GM19395 (cell line): Measurements from ENCODE around the gene GPRC5A.

ENCODE experiments used
- ATAC-seq: cut with Tn5 transposase; IDR thresholded peaks from one replicate; pipeline ENCODE4 v1.9.1; 2021; ENCODE audit warnings: mild to moderate bottlenecking, moderate library complexity; ENCODE audit not compliant: unreplicated experiment

The GPRC5A gene

DNA sequence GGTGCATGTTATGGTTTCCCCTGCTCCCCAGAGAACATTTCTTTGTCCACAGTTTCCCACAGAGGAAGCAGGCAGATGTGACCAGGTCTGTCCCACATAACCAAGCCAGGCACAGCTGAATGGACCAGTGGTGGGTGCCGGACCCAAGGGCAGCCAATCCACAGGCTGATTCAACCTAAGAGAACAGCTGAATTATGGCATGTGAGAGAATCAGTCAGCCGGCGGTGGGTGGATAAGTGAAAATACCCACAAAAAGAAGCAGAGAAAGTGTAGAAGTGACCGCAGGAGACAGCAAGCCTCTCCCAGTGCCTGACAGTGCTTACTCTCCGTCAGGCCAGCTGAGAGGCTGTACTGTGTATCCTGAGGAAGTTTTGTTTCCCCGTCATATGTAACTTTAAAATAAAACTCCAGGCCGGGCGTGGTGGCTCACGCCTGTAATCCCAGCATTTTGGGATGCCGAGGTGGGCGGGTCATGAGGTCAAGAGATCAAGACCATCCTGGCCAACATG lies 45.7 kb downstream of the GPRC5A start:
- ATAC-seq: no peak

DNA sequence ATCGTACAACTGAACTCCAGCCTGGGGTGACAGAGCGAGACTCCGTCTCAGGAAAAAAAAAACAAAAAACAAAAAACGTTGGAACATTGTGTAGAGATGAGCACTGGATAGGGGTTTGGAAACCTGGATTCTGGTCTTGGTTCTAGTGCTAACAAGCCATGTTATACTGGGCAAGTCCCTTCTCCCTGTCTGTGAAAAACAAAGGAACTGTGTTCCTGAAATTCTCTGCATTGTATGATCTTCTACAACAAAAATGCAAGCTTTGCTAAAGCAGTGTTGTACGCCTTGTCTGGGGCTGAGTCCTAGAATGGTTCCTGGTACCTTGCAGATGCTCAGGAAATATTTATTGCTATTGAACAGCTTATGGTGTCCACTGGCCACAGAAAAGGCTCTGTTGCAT lies 47.2 kb downstream of the GPRC5A start:
- ATAC-seq: no peak

DNA sequence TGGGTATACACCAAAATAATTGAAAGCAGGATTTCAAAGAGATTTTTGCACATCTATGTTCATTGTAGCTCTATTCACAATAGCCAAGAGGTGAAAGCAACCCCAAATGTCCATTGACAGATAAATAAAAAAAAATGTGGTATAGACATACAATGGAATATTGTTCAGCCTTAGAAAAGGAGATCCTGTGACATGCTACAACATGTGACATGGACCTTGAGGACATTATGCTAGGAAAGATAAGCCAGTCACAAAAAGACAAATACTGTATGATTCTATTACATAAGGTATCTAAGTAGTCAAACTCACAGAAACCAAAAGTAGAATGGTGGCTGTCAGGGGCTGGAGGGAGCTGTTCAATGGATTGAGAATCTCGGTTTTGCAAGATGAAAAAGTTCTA lies 48.5 kb downstream of the GPRC5A start:
- ATAC-seq: no peak

DNA sequence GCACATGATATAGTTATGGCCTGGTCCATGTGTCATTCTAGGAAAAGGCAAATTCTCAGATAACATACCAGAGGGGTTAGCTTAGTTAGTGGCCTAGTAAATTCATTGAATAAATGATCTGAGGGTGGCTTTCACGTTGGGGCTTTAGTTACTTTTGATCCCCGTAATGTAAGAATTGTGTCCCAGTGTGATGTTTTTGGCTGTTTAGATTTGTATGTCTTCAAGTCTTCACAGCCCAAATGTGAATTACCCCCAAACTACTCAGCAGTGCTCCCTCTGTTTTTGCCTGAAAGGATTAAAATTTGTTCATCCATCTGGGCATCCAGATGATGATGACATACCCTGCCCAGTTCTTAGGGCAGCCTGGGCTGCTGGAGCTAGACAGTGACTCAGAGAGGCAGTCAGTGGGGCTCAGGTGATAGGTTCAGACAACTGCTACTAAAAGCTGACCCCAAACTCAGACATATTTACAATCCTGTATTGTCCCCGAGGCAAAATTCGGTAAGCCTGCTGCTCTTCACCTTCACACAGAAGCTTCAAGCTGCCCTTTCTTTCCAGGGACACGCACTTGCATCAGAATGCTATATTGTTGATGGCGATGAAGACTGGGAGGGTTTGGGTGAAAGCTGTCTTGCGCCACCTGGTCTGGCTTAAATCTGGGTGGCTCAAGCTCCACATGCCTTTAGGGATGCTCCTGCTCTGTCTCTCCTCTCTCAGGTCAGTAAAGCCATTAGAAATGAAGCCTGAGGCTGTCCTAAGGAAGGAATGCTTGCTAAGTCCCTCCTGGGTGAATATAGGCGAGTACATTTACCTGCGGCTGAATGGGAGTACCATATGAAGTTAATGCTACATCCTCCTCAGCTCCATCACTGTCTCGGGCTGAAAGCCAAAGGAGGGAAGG lies 50.3 kb downstream of the GPRC5A start:
- no peak for ATAC-seq

DNA sequence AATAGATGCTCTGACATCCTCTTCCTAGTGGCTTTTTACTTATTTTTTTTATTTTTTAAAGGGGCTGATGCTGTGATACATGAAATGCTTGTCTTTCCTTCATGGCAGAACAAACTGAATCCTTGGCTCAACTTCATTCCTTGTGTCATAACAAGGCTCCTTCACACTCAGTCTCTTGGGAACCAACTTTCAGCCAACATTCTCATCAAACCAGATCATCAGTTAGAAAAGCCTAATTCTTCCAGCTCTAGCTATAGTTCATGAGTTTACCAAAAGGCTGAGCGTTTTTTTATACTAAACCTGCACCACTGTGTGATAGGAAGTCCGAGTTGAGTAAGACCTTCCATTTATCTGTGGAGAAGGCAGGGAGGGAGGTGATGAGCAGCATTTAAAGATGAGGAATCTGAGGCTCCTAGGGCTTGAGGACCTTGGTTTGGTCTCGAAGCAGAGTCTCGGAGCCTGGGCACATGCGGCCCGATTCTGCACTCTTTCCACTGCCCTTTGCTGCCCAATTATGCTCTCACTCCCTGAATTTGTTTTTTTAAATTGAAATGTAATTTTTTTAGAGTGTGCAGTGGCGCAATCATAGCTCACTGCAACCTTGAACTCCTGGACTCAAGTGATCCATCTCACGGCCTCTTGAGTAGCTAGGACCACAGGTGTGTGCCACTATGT lies 52.4 kb downstream of the GPRC5A start:
- no peak for ATAC-seq

DNA sequence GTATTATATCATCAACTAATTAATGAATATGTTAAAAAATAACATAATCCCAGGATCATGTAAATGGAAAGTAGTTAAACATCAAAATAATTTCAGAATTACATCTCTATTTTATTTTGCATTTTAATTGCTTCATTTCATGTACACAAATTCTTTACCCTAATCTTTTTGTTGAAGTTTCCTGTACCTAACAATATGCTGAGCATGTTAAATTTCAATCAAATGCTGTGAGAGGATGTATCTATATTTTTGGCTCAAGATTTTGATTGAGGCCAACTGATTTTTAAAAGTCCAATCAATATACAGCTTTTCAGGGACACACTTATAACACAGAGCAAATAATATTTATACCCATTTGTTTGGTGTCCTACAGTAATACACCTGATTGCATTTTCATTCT lies 54.2 kb downstream of the GPRC5A start:
- no peak for ATAC-seq

DNA sequence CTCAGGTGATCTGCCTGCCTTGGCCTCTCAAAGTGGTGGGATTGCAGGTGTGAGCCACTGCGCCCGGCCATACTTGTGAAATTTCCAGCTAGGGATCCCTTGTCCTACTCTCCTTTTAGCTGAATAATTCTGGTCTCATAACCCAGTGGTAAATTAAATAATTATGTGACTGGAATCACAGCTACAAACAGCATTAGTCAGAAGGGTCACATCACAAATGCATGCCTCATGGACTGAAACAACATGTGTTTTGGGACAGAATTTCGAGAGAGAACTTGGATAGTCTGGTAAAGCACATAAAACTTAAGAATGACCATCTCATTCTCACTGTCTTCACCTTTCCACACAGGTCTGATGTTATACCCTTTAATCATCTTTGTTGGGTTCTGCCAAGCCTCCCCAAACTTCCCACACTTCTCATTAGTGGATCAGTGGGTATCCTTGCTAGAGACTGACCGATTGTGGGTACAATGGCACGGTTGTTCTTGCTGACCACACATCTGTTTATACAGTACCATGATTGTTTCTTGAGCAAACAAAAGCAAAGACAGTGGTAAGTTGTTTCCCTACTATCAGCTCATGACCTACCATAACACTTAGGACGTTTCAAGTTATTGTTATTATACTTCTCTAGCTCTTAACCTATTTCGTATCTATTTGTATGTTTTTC lies 55.5 kb downstream of the GPRC5A start:
- ATAC-seq: no peak

DNA sequence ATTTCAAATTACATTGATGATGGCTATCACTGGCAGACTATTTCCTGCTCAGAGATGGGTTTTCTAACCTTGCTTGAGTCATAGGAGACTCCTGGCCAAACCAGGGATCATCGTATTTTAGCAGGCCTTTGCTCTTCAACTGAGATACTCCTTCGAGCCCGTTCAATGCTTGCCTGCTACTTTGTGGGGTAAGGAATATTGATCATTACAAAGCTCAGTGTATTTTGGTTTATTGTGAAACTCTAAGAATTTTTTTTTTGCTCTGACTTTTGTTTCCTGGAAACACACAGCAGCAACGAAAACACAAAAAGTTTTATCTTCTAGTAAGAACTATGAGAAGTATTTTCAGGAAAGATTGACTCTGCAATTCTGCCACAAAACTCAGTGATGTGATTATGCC lies 56.5 kb downstream of the GPRC5A start:
- no peak for ATAC-seq

DNA sequence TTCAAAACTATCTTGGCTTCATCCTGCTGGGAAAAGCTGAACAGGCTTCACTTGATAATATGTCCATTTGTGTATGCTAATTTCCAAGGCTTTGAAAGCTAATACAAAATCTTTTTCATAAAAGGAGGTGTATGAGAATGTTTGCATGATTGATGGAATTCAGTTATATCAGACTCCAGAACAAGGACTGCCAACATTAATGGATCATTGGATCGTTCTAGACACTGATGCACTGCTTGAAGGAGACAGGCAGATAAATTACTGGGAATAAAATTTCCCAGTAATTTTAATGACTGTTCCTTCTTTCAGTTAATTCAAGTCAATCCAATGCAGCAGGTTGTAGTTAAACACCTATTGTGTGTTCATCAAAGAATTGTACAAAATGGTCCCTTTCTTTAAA lies 60.1 kb downstream of the GPRC5A start:
- no peak for ATAC-seq

DNA sequence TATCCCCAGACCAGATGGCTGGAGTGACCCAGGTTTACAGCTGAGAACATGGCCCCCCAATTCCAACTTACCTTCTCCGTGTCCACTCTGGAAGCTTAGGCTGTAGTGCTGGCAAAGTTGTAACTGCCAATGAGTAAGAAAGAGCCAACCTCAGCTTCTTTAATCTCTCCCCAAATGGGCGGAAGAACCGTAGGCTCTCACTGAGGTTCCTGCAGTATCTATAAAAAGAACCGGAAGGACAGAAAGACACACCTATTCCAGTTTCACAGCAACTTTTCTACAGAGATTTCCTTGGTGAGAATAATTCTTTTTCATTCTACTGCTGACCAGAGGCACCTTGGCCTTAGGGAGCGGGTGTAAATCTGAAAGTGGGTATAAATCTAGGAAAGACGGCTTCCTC lies 60.7 kb downstream of the GPRC5A start, which contains the start of gene GPRC5D:
GPRC5D (minus strand) TSS at position 135 of the 400 bp plus-strand sequence. CDS start 1,786 bp downstream, outside the sequence.
- no peak for ATAC-seq

DNA sequence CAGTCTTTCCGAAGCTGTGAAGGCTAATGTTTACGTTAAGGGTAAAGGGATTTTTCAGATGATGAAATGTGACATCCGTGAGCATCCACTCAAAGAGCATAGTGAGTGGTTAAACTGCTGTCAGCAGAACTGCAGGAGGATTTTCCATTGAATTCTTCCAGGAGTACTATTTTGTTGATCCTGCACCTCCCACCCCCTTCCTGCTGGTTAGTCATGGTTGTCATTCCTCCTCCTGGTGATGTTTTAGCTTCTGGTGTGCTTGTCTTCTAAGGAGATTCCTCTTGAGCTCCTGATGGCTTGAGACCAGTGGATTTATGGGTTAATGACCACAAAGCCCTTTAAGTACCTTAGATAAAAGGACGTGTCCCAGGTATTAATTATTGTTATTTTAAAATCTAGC lies 63.0 kb downstream of the GPRC5A start:
- no peak for ATAC-seq

DNA sequence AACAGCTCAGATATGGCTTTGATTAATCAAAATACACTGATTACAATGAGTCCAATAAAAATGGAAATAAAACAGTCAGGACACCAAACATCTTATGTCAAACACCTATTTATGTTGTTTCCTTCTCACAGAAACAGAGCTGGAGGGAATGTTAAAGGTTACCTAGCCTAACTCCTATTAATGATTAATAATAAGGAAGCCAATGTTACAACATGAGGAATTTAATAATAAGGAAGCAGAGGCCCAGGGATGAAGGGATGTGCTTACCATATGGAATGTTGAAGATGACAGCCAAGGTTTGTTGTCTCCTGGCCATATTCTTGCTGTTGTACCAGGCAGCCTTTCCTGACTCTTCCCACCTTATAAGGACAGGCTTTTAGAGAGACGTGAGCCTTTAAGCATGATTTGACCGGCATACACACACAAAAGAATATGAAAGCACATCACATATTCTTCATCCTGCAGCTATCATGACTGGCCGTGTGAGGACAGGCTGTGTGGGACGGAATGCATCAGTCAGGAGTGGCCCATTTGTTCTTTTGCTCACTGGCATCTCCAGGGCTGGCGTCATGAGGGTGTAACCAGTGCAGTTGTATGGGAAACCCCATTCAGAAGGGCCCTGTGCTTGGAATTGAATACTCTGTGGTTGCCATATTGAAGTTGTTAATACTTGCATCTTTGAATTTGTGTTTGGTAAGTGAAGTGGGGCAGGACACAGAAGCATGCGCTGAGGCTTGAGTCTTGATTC lies 63.7 kb downstream of the GPRC5A start:
- ATAC-seq: no peak

DNA sequence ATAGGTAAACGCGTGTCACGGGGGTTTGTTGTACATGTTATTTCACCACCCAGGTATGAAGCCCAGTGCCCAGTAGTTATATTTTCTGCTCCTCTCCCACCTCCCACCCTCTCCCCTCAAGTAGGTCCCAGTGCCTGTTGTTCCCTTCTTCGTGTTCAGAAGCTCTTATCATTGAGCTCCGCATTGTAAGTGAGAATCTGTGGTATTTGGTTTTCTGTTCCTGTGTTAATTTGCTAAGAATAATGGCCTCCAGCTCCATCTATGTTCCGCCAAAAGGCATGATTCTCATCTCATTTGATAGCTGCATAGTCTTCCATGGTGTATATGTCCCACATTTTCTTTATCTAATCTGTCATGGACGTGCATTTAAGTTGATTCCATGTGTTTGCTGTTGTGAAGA lies 67.5 kb downstream of the GPRC5A start:
- ATAC-seq: no peak

DNA sequence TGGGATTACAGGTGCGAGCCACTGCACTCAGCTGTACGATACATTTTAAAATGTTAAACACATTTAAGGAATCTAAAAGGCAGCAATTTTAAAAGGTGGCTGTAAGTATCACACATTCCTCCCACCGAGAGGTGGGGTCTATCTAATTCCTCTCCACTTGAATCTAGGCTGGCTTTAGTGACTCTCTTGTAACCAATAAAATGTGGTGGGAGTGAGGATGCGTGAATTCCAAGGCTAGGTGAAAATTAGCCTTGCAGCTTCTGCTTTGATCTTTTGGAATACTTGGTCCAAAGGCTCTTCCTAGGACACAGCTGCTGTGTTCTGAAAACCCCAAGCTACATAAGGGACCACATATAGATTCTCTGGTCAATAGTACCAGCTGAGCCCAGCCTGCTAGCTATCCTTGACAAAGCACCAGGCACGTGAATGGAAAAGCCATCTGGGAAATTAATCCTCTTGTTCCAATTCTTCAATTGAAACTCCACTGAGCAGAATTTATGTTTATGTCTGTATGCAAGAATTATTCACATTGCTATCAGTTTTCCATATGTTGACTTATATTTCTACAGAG lies 69.4 kb downstream of the GPRC5A start:
- no peak for ATAC-seq

DNA sequence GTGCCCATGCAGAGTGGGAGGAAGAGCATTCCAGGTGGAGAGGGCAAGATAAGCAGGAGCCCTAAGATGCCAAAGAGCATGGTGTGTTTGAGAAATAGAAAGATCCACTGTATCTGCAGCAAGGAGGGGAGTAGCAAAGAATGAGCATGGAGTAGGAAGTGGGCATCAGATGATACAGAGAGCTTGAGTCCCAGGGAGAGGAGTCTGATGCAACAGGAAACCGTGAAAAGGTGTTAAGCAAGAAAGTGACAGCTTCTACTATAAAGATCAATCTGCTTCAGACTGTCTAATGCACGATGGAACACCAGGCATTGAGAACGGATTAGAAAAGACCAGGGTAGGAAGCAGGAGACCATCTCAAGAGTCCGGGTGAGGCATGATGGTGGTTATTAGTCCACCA lies 72.9 kb downstream of the GPRC5A start:
- ATAC-seq: no peak

DNA sequence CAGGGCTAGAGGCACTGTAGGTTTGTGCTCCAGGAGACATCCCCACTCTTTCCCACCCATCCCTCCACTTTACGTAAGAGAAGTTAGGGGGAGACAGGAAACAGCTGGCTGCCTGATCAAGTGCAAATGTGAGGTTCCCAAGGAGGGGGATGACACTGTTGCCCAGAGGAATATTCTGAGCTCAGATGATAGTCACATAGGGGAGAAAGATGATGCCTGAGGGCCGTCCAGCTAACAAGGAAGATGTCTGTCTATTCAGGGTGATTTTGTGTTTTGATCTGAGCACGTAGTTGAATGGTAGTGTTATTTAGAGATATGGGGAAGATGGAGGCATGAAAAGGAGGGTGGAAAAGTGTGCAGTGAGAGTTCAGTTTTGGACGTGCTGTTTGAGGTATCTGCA lies 74.5 kb downstream of the GPRC5A start:
- no peak for ATAC-seq
